Forelimb muscle (tissue), 1 donor: ENCODE data around the gene ZNF385C. TPM values are rescaled to one million over a fixed set of nuclear protein-coding genes. Genes with fewer than 3 reads are reported as not detected.
"Not testable (repeated sequence)": the region's sequence is repeated elsewhere in the genome, so short reads cannot be mapped to it uniquely, and the experiment has no call there.

Source experiments
- DNase-seq: peaks from one replicate; pipeline ENCODE4 v3.0.0-alpha.2; 2013; ENCODE audit warnings: low read depth
- polyA plus RNA-seq: library from polyadenylated mRNA; unstranded; fragments of 120-200 nt; gene quantifications from one replicate; pipeline ENCODE4 v1.2.1, GENCODE V29; 2013; ENCODE audit not compliant: insufficient read length

The ZNF385C gene
- polyA plus RNA-seq, 1 donor, result 6.7 TPM

- peak; percentile 67 for DNase-seq
Measured at GRCh38 chr17:42019509-42020404, 78.5 kb downstream of the ZNF385C start, which contains the start of gene NKIRAS2. TSS of gene NKIRAS2 (plus strand) at chr17:42020090. CDS start at chr17:42021578, 1,488 bp downstream.

GRCh38 chr17:42018988-42019387 is 79.3 kb downstream of the ZNF385C start:
- no peak for DNase-seq

- no peak for DNase-seq
Measured at GRCh38 chr17:42018339-42018738, 79.9 kb downstream of the ZNF385C start.

- DNase-seq, result no peak
Measured at GRCh38 chr17:42017866-42018200, 80.4 kb downstream of the ZNF385C start.

GRCh38 chr17:42016941-42017865 is 81.1 kb downstream of the ZNF385C start, which contains the start of gene DNAJC7:
TSS of gene DNAJC7 (minus strand) at chr17:42017439. CDS start at chr17:42017416, 23 bp downstream.
- peak; percentile 79 for DNase-seq

- no peak for DNase-seq
Measured at GRCh38 chr17:42016411-42016831, 81.9 kb downstream of the ZNF385C start.

- not testable (repeated sequence) for DNase-seq
Measured at GRCh38 chr17:42013740-42014139, 84.5 kb downstream of the ZNF385C start.

- not testable (repeated sequence) for DNase-seq
Measured at GRCh38 chr17:42012363-42012762, 85.9 kb downstream of the ZNF385C start.

- no peak for DNase-seq
Measured at GRCh38 chr17:42010898-42011516, 87.3 kb downstream of the ZNF385C start.

- DNase-seq, result not testable (repeated sequence)
Measured at GRCh38 chr17:42010266-42010680, 88.0 kb downstream of the ZNF385C start.

GRCh38 chr17:42009170-42009569 is 89.1 kb downstream of the ZNF385C start:
- DNase-seq, result no peak

- no peak for DNase-seq
Measured at GRCh38 chr17:42005166-42005565, 93.1 kb downstream of the ZNF385C start.

- no peak for DNase-seq
Measured at GRCh38 chr17:42002792-42003301, 95.4 kb downstream of the ZNF385C start.

GRCh38 chr17:42002175-42002791 is 96.0 kb downstream of the ZNF385C start:
- no peak for DNase-seq

- DNase-seq, result no peak
Measured at GRCh38 chr17:42001729-42002128, 96.5 kb downstream of the ZNF385C start.

GRCh38 chr17:42000413-42001133 is 97.7 kb downstream of the ZNF385C start:
- DNase-seq, result no peak

- DNase-seq, result no peak
Measured at GRCh38 chr17:41998497-41998896, 99.8 kb downstream of the ZNF385C start.

- no peak for DNase-seq
Measured at GRCh38 chr17:41996855-41997164, 101.5 kb downstream of the ZNF385C start.

GRCh38 chr17:41992576-41992975 is 105.7 kb downstream of the ZNF385C start:
- DNase-seq, result no peak

GRCh38 chr17:41989702-41990419 is 108.4 kb downstream of the ZNF385C start:
- DNase-seq, result no peak
